ENCODE data around the gene CMYA5.

Gene CMYA5

GRCh38 chr5:79791843-79792242 is 102.2 kb downstream of the CMYA5 start:
- H2AFZ ChIP-seq (ENCODE audit: low read length): no peak overlapping the region
- H3K36me3 ChIP-seq (replicated peaks; ENCODE audit: insufficient read depth, low read length): no peaks in the 10 kb centered on the region
- TF ChIP-seq EZH2phosphoT487 (IDR thresholded peaks at IDR 0.05; ENCODE audit: low read length) (no peak), EZH2 (optimal IDR thresholded peaks at IDR 0.05; ENCODE audit: low read depth, low read length) (no peak), CTCF (IDR thresholded peaks at IDR 0.05; ENCODE audit: low read length) (no peak)
- no peaks in the 10 kb centered on the region for H3K27me3 ChIP-seq (replicated peaks; ENCODE audit: insufficient read depth, low read length)
- no peaks in the 10 kb centered on the region for H3K4me1 ChIP-seq (ENCODE audit: low read length)
- DNase-seq: peak; percentile 70
- H3K4me3 ChIP-seq (ENCODE audit: low read length): no peak overlapping the region
- H3K9me3 ChIP-seq (replicated peaks; ENCODE audit: insufficient read depth, low read length): no peaks in the 10 kb centered on the region
- H3K9ac ChIP-seq (ENCODE audit: low read length): no peak overlapping the region
- no peaks in the 10 kb centered on the region for H3K9me2 ChIP-seq (replicated peaks; ENCODE audit: insufficient read depth, low read length)
- H3K4me2 ChIP-seq (ENCODE audit: low read depth, low read length): no peak overlapping the region
- H3K27ac ChIP-seq (ENCODE audit: low read length): no peak overlapping the region
- no peaks in the 10 kb centered on the region for H3K79me2 ChIP-seq (ENCODE audit: low read length)
- no peaks in the 10 kb centered on the region for H3F3A ChIP-seq (ENCODE audit: insufficient read depth, low read length)
- H4K20me1 ChIP-seq (ENCODE audit: insufficient read depth, low read length): no peaks in the 10 kb centered on the region

GRCh38 chr5:79792463-79792862 is 102.8 kb downstream of the CMYA5 start:
- Histone ChIP-seq H3K9ac (ENCODE audit: low read length) (no peak overlapping the region), H3K9me3 (replicated peaks; ENCODE audit: insufficient read depth, low read length) (no peaks in the 10 kb centered on the region), H3K79me2 (ENCODE audit: low read length) (no peaks in the 10 kb centered on the region), H3K9me2 (replicated peaks; ENCODE audit: insufficient read depth, low read length) (no peaks in the 10 kb centered on the region), H3K4me2 (ENCODE audit: low read depth, low read length) (no peak overlapping the region), H3K4me1 (ENCODE audit: low read length) (no peaks in the 10 kb centered on the region), H3K36me3 (replicated peaks; ENCODE audit: insufficient read depth, low read length) (no peaks in the 10 kb centered on the region), H4K20me1 (ENCODE audit: insufficient read depth, low read length) (no peaks in the 10 kb centered on the region), H3K27ac (ENCODE audit: low read length) (no peak overlapping the region), H3K27me3 (replicated peaks; ENCODE audit: insufficient read depth, low read length) (no peaks in the 10 kb centered on the region), H2AFZ (ENCODE audit: low read length) (no peak overlapping the region), H3F3A (ENCODE audit: insufficient read depth, low read length) (no peaks in the 10 kb centered on the region), H3K4me3 (ENCODE audit: low read length) (no peak overlapping the region)
- DNase-seq: no peak
- TF ChIP-seq EZH2 (optimal IDR thresholded peaks at IDR 0.05; ENCODE audit: low read depth, low read length): no peak
- TF ChIP-seq CTCF (IDR thresholded peaks at IDR 0.05; ENCODE audit: low read length): no peak
- no peak for TF ChIP-seq EZH2phosphoT487 (IDR thresholded peaks at IDR 0.05; ENCODE audit: low read length)

GRCh38 chr5:79793304-79793703 is 103.7 kb downstream of the CMYA5 start:
- no peak overlapping the region for H3K9ac ChIP-seq (ENCODE audit: low read length)
- H3K79me2 ChIP-seq (ENCODE audit: low read length): no peaks in the 10 kb centered on the region
- no peaks in the 10 kb centered on the region for H3F3A ChIP-seq (ENCODE audit: insufficient read depth, low read length)
- no peaks in the 10 kb centered on the region for H3K9me2 ChIP-seq (replicated peaks; ENCODE audit: insufficient read depth, low read length)
- no peak overlapping the region for H2AFZ ChIP-seq (ENCODE audit: low read length)
- no peak for TF ChIP-seq CTCF (IDR thresholded peaks at IDR 0.05; ENCODE audit: low read length)
- TF ChIP-seq EZH2phosphoT487 (IDR thresholded peaks at IDR 0.05; ENCODE audit: low read length): no peak
- no peak for TF ChIP-seq EZH2 (optimal IDR thresholded peaks at IDR 0.05; ENCODE audit: low read depth, low read length)
- no peak overlapping the region for H3K4me2 ChIP-seq (ENCODE audit: low read depth, low read length)
- H3K36me3 ChIP-seq (replicated peaks; ENCODE audit: insufficient read depth, low read length): no peaks in the 10 kb centered on the region
- H3K4me1 ChIP-seq (ENCODE audit: low read length): no peaks in the 10 kb centered on the region
- DNase-seq: no peak
- H3K4me3 ChIP-seq (ENCODE audit: low read length): no peak overlapping the region
- no peaks in the 10 kb centered on the region for H3K27me3 ChIP-seq (replicated peaks; ENCODE audit: insufficient read depth, low read length)
- H3K27ac ChIP-seq (ENCODE audit: low read length): no peak overlapping the region
- H4K20me1 ChIP-seq (ENCODE audit: insufficient read depth, low read length): no peaks in the 10 kb centered on the region
- no peaks in the 10 kb centered on the region for H3K9me3 ChIP-seq (replicated peaks; ENCODE audit: insufficient read depth, low read length)

Measured in MM.1S (cell line).